SK-N-MC (cell line): Measurements from ENCODE around the gene LYPD3.
"Not testable (repeated sequence)": the region's sequence is repeated elsewhere in the genome, so short reads cannot be mapped to it uniquely, and the experiment has no call there.

Source experiments
- EZH2 ChIP-seq: fragments of 200-600 bp; sonication (generic); IDR thresholded peaks from one replicate; pipeline ENCODE4 v1.6.1; 2017; ENCODE audit warnings: antibody characterized with exemption
- POLR2AphosphoS5 ChIP-seq: IDR thresholded peaks from 2 replicates; pipeline ENCODE4 v1.6.1; 2012; ENCODE audit warnings: mild to moderate bottlenecking, low read depth, low read length, borderline replicate concordance

DNA sequence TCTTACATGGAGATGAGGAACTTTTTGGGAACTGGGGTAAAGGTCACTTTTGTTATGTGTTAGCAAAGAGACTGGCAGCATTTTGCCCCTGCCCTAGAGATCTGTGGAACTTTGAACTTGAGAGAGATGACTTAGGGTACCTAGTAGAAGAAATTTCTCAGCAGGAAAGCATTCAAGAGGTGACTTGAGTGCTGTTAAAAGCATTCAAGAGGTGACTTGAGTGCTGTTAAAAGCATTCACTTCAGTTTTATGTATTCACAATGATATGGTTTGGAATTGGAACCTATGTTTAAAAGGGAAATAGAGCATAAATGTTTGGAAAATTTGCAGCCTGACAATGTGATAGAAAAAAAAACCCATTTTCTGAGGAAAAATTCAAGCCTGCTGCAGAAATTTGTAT is 47.0 kb upstream of the LYPD3 start:
- not testable (repeated sequence) for TF ChIP-seq POLR2AphosphoS5, EZH2
